Measurements from ENCODE around the gene BIVM.

DNA sequence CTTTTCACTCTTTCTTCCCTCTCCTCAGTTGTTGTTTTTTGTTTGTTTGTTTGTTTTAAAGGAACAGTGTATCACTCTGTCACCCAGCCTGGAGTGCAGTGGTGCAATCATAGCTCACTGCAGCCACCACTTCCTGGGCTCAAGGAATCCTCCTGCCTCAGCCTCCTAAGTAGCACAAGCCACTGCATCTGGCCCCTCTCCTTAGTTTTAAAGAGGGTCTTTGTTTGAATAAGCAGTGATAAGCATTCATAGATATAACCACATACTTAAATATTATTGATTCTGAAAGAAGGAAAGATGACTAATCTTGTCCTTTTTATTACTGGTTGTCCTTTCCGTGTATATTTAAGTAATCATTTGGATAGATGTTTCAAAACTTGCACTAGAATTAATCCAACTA lies 73.6 kb downstream of the BIVM start:
- TF ChIP-seq ZNF274 (IDR thresholded peaks at IDR 0.05; ENCODE audit: low read depth, low read length): no peak
- TF ChIP-seq YY1 (IDR thresholded peaks at IDR 0.05; ENCODE audit: insufficient read depth, insufficient read length): no peak
- TF ChIP-seq SUZ12 (IDR thresholded peaks at IDR 0.05; ENCODE audit: extremely low read depth, insufficient read depth, insufficient read length): no peak
